Stimulated activated CD4-positive, alpha-beta T cell treated with anti-CD3 and anti-CD28 coated beads, Interleukin-15, amount 100 ng/mL, for 48 hours (primary cell): ENCODE results near the gene RPL10A.
"Not testable (repeated sequence)": the region's sequence is repeated elsewhere in the genome, so short reads cannot be mapped to it uniquely, and the experiment has no call there.

Source experiments
- DNase-seq, 2 donors: peaks; one replicate each; pipeline ENCODE4 v3.0.0-alpha.2; 2020; ENCODE audit warnings: low read depth in 2 of 2

Gene RPL10A

DNA sequence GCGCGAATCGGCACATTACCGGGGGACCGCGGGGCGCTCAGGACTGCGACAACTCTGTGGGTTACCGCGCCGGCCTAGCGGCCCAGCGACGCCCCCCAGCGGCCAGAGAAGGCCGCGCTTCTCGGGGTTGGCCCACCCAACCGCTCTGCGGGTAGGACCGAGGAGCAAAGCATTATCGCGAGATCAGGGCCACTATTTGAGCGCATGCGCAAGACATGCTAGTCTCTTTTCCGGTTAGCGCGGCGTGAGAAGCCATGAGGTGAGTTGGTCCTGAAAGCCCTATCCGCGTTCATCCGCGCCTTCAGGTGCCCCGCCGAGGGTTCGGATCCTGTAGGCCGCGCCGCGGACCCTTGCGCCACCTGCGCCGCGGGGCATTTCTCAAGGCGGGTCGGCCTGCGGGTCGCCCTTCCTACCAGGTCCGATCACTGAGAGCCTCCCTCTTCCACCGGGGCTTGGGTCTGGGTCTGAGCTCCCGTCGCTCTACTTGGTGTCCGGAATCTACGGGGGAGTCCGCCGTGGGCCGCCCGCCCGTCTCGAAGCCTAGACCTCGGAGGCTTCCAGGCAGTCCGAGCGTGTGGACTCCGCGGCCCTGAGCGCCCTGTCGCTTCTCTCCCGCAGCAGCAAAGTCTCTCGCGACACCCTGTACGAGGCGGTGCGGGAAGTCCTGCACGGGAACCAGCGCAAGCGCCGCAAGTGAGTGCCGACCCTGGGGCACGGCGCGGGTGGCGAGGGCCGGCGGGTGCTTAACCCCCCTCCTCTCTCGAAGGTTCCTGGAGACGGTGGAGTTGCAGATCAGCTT is at the start of gene RPL10A:
Gene RPL10A (plus strand): TSS at position 221 of the 799 bp plus-strand sequence. CDS start 34 bp downstream, at position 255.
- peak; percentile 93 to 95 for DNase-seq

DNA sequence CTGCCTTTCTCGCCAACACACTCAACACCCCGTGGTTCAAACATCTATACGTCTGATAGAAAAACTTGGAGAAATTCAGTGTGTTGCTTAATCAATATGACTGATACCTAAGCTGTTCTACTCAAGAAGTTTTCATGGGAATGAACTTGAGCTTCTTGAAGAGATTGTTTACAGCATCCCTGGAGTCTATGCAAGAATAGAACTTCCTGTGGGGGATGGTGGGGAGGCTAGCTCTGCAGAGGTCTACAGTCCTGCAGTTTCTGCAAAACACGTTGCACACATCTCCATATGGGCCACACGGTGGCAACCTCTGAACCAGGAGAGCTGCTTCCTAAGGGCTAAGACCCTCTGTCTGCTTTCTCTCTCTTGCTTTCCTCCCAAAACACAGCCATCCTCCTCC is 48.8 kb upstream of the RPL10A start:
- no peak for DNase-seq

DNA sequence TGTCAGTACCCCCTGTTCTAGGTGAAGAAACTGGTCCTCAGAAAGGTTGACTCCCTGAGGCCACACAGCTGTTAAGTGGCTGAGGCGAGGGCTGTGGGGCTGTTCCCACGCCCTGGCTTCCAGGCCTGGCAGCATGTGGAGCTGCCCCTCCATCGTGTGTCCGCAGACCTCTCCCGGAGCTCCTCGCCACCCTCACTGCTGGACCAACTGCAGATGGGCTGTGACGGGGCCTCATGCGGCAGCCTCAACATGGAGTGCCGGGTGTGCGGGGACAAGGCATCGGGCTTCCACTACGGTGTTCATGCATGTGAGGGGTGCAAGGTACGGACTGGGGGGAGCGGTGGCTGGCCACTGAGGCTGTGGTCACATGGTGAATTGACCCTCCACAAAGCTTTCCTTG is 48.2 kb upstream of the RPL10A start:
- no peak for DNase-seq

DNA sequence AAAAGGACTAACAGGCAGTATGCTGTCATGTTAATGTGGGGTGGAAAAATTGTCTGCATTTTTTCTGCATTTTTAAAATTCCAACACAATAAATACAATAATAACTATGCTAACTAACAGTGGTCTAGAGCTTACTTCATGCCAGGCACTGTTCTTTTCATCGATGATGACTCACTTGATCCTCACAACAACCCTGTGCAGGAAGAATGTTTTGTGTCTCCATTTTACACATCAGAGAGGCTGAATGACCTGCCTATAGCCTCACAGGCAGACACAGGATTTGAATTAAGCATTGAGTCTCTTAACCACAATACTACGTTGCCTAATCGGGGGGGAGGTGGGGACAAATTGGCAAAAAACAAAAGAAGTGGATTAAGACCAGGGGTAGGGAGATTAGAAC is 42.9 kb upstream of the RPL10A start:
- no peak for DNase-seq

DNA sequence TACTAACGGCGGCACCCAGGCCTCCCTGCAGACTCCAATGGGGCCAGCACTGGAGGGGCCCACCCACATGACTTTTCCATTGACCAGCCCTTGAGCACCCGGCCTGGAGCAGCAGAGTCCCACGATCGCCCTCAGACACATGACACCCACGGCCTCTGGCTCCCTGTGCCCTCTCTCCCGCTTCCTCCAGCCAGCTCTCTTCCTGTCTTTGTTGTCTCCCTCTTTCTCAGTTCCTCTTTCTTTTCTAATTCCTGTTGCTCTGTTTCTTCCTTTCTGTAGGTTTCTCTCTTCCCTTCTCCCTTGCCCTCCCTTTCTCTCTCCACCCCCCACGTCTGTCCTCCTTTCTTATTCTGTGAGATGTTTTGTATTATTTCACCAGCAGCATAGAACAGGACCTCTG is 42.1 kb upstream of the RPL10A start:
- DNase-seq, result no peak

DNA sequence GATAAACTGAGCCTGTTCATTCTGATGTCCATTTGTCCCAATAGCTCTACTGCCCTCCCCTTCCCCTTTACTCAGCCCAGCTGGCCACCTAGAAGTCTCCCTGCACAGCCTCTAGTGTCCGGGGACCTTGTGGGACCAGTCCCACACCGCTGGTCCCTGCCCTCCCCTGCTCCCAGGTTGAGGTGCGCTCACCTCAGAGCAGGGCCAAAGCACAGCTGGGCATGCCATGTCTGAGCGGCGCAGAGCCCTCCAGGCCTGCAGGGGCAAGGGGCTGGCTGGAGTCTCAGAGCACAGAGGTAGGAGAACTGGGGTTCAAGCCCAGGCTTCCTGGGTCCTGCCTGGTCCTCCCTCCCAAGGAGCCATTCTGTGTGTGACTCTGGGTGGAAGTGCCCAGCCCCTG is 40.8 kb upstream of the RPL10A start:
- no peak for DNase-seq

DNA sequence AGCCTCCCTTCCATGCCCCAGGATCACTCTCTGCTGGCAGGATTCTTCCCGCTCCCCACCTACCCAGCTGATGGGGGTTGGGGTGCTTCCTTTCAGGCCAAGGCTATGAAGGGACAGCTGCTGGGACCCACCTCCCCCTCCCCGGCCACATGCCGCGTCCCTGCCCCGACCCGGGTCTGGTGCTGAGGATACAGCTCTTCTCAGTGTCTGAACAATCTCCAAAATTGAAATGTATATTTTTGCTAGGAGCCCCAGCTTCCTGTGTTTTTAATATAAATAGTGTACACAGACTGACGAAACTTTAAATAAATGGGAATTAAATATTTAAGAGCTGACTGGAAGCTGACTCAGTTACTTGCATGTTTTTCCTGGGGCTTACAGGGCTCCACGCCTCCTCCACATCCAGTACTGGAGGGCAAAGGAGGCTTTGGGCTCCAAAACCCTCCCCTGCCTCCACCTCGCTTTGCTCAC is 40.3 kb upstream of the RPL10A start:
- DNase-seq, result no peak

DNA sequence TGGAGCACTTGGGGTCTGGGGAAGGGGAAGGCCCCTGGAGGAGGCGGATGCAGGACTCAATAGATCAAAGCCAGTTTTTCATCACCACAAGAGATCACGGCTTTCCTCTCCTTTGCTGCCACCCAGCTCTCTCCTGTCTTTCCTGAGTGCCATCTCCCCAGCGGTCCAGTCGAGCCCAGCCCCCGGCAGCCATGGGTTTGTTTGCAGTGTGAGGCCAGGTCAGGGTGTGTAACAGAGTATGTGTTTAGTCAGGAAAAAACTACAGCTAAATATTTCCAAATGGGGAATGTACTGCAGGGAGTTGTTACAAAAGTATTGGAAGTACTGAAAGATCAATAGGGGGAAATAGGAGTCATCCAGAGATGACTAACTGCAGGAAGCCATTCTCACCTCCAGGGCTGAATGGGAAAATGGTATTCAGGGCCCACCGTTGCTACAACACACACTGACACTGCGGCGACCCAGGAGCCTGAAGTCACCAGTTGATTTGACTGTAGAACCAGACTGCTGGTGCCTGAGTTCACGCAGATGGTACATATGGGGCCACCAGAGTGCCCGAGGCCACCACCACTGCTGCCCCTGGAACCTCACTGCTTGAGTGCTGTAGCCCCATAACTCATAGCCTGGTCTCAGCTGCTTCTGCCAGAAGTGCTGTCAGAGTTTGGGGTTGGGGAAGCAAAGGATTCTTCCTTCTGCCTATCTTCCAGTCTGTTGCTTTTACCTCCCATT is 39.6 kb upstream of the RPL10A start:
- DNase-seq, result no peak

DNA sequence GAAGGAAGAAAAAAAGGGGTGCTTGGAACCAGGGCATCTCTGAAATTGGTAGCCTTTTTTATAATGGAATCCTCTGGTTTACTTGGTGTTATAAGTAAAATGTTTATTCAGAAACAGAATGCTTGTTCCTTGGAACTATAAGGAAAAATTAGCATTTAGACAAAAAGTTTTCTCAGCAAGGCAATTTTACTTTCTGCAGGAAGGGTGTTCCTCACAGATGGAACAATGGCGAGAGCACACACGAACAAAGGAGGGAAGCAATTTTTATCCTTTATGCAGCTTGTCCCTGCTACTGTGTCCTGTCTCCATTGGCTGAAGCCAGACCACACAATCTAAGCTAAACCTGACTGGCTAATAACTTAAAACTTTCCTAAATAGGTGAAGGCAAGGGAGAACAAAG is 38.7 kb upstream of the RPL10A start:
- no peak for DNase-seq

DNA sequence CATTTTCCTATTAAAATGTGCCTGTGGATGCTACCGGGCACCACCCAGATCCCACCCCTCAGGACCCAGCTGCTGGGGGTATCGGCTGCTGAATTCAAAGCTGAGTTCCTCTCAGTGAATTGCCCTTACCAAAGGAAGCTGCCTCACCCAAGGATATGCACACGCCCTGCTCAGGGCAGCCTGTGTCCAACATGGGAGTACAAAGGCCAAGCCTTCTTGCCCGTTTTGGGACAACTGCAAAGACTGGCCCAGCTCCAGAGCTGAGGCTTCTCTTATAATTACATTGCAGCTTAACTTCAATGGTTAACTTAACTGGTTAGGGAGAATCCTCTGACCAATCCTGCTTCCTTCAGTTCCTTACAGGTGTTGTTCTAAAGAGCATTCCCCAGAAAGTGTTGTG is 35.9 kb upstream of the RPL10A start:
- no peak for DNase-seq

DNA sequence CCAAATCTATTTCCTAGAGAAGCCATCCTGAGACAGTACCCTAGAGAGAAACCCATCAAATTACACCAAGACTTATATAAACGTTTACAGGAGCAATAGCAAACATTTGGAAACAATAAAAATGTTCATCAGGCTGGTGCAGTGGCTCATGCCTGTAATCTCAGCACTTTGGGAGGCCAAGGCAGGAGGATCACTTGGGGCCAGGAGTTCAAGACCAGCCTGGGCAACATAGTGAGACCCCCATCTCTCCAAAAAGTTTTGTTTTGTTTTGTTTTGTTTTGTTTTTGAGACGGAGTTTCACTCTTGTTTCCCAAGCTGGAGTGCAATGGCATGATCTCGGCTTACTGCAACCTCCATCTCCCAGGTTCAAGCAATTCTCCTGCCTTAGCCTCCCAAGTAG is 35.5 kb upstream of the RPL10A start:
- DNase-seq, result not testable (repeated sequence)

DNA sequence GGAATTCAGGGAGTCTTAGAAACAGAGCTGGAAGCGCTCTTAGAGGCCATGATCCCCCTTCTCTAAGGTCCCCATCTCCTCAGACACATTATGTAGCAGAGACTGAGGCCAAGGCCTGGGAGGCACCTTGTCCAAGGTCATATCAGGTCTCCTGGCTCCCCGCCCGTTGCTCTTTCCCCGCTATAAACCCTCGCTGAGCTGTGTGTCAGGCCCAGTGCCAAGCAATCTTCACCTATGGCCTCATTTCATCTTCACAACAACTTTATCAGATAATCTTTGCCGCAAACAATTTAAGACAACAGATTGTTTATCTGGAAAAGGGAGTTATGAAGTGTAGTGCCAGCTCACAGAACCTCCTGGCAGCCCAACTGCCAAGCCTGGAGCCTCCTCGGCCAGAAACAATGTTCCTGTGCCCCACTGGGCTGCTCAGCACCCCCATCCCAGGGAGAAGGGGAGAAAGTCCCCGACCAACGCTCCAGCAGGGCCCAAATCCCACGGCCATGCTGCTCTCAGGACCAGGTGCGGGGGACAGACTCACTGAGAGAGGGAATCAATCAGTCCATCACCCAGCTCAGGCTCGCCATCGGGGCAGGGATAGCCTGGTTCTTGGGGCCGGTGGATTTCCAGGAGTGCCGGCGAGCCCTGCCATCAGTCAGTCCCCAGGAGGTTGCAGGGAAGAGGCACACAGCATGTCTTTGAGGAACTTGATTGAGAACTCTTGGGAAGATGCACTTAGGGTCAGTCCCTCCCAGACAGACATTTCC is 32.9 kb upstream of the RPL10A start:
- no peak for DNase-seq

DNA sequence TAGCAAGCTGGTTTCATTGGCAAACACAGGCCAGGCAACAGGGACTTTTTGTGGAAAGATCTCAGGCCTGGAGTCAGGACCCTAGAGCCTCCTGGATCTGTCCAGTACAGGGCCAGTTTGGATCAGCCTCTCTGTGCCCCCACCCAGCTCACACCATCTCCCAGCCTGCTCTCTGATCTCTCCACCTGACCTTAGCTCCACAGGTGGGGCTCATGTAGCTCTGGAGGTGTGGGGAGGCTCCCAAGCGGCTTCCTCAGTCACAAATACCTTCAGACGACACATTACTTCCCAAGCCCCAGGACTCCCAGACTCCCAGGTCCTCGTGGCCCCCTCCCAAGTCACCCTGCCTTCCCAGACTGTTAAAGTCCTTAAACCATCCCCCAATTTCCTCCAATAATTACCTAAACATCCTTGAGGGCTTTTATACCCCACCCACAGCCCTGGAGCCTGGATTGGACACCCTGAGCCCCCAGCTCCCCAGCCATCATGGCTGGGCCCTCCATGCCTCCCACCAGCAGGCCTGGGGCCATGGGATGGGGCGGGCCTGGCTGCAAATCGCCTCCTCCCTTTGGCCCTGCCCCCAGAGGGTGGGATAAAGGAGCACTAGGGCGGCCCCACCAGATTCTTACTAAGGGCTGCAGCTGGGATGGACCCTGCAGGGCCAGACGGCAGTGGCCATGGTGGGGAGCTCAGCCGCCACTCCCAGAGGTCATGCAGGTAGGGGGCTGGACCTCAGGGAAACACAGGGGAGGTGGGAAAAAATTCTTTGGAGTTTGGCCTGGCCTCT is 31.9 kb upstream of the RPL10A start:
- no peak for DNase-seq

DNA sequence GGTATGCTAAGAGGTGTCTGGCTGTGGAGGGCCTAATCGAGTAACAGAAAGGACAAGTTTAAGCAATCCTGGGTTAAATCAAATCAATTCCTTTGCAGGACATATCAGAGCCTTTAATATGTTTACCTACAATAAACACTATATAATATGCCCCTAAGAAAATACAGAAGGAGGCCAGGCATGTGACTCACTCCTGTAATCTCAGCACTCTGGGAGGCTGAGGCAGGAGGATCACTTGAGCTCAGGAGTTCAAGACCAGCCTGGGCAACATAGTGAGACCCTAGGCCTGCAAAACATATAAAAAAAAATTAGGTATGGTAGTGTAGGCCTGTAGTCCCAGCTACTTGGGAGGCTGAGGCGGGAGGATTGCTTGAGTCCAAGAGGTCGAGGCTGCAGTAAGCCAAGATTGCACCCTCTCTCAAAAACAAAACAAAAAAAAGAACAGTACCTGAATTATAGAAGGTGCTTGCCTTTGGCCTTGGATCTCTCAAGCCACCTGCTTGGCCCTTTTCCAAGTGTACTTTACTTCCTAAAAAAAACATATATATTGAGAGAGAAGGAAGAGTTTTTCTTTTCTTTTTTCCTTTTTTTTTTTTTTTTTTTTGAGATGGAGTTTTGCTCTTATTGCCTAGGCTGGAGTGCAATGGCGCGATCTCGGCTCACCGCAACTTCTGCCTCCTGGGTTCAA is 29.7 kb upstream of the RPL10A start:
- not testable (repeated sequence) for DNase-seq

DNA sequence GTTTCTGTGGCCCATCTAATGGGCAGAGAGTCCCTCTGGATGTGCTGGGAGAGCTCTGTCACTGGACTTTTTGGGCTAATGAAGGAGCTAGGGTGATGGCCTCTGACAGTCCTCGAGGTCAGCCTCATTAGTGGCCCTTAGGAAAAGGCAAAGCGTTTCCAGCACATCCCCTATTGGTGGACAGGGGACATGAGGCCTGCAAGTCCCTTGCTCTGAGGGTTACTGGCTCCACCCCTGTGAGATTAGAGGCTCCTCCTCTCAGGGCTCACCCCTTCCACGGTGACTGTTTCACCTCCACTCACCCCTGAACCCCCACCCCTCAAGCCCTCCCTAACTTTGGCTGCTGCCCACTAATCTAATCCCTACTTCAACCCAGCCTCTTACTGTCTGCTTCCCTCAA is 28.9 kb upstream of the RPL10A start:
- no peak for DNase-seq

DNA sequence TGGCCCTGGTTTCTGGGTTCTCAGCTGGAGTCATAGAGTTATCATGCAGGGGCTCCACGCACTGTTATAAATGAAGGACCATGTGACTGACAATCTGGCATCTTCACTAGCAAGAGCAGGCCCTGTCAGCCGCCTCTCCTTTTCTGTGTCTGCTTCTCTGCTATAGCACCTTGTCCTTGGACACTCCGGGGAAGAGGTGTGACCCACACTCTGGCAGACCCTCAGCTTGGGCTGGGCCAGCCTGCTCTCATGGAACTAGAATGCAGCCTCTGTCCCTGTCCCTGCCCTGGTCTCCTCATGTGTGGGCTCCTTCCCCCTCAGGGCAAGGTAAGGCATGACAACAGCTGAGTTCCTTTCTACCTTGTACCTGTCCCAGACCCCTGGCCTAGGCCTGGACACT is 27.0 kb upstream of the RPL10A start:
- DNase-seq, result no peak

DNA sequence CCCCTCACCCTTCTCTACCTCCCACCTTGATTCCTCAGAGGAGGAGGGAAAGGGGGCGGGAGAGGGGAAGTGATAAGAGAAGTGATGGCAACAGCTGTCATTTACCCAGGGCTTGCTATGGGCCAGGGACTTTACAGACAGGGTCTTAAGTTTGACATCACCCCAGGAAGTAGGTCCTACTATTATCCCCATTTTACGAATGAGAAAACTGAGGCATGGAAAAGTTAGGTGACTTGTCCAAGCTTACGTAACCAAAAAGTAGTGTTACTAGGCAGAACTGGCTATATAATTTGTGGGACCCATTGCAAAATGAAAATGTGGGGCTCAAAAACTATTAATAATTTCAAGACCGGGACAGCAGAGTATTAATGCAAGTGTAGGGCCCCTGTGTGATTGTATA is 26.6 kb upstream of the RPL10A start:
- DNase-seq, result no peak

DNA sequence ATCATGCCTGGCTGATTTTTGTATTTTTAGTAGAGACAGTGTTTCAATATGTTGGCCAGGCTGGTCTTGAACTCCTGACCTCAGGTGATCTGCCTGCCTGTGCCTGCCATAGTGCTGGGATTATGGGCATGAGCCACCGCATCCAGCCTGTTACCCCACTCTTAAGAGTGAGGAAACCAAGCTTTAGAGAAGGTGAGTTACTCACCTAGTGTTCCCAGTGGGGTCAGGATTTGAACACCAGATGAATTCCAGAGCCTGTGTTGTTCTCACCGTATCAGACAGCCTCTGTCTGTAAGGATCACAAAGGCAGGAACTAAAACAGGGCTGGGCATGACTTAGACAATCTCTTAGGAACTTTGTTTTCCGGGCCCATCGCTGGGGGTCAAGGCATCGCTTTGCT is 25.5 kb upstream of the RPL10A start:
- DNase-seq, result no peak

DNA sequence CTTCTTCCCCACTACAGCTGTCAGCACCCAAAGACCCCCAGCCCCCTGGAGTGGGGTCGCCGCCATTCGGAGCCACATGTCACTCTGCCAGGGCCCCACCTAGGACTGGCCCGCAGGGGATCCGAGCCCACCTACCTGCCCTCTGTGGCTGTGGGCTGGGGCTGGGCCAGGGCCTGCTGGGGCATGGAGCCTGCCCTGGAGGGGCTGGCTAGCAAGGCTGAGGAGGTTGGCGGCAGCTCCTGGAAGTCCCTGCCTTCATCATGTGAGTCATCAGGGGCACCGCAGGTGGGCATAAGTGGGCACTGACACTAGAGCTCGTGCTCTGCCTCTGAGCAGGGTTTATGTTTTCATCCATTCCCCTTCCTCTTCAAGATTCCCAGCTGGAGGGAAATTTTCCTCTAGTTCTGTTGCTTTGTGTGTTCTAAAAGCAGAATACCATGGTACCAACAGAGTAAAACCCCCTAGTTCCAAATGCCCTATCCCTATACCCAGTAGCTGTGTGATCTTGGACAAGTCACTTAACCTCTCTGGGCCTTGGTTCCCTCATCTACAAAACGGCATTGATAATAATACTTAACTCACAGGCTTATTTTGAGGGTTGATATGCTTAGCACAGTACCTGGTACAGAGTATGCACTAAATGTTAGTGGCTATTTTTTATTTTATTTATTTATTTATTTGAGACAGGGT is 24.7 kb upstream of the RPL10A start:
- DNase-seq, result no peak

DNA sequence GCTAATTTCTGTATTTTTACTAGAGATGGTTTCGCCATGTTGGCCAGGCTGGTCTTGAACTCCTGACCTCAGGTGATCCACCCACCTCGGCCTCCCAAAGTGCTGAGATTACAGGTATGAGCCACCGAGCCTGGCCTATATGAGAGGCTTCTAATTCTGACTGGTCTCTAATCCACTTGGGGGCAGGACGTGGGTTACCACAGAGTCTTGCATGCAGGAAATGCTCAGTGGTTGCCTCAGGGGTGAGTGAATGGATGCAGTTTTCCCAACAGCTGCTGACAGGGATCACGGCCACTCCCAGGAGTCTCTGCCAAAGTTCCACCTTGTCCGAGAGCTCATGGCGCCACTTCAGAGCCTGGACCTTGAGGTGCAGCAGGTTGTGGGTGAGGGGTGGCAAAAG is 22.5 kb upstream of the RPL10A start:
- no peak for DNase-seq
